Esophagus squamous epithelium (tissue), 4 donors: ENCODE data around the gene CABP5.

Source experiments
- CTCF ChIP-seq, 6 experiments: fragments of 450-650 bp in 4 of 6; fragments of 200-600 bp in 2 of 6; sonication (generic) in 2 of 6; IDR thresholded peaks; one replicate each; pipeline ENCODE4 v1.5.1; 2016 to 2019; ENCODE audit warnings: antibody characterized with exemption in 6 of 6, mild to moderate bottlenecking in 4 of 6, moderate library complexity in 4 of 6
- POLR2A ChIP-seq, 4 donors: fragments of 450-650 bp; IDR thresholded peaks; one replicate each; pipeline ENCODE4 v1.6.1; 2017; ENCODE audit warnings: antibody characterized with exemption in 4 of 4, mild to moderate bottlenecking in 4 of 4, moderate library complexity in 3 of 4

- no peak for TF ChIP-seq CTCF (IDR thresholded peaks at IDR 0.05)
- no peak for TF ChIP-seq POLR2A (IDR thresholded peaks at IDR 0.05)
These were observed at the start of gene CABP5 for GRCh38 chr19:48043675-48044258.
